HG03520 (cell line): ENCODE data around the gene MFN2.
A peak's percentile ranks its signal among the peaks of the same experiment; 100 is the strongest.

Experiments used
- ATAC-seq: cut with Tn5 transposase; IDR thresholded peaks from one replicate; pipeline ENCODE4 v1.9.1; 2021; ENCODE audit warnings: mild to moderate bottlenecking, moderate library complexity; ENCODE audit not compliant: unreplicated experiment

The MFN2 gene

DNA sequence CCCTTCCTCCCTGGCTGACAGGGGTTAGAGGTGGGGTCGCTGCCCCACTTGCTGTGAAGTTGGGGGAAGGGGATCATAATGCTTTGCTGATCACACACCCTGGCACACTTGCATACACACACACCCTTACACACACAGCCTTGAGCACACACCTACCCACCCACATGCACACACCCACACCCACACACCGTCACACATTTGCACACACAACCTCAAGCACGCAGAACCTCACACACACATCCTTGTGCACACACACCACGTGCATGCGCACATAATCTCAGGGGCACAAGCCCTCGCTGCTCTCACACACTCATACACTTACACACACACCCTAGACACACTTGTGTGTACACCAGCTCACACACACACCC lies 66.5 kb downstream of the MFN2 start:
- ATAC-seq: peak; percentile 3

DNA sequence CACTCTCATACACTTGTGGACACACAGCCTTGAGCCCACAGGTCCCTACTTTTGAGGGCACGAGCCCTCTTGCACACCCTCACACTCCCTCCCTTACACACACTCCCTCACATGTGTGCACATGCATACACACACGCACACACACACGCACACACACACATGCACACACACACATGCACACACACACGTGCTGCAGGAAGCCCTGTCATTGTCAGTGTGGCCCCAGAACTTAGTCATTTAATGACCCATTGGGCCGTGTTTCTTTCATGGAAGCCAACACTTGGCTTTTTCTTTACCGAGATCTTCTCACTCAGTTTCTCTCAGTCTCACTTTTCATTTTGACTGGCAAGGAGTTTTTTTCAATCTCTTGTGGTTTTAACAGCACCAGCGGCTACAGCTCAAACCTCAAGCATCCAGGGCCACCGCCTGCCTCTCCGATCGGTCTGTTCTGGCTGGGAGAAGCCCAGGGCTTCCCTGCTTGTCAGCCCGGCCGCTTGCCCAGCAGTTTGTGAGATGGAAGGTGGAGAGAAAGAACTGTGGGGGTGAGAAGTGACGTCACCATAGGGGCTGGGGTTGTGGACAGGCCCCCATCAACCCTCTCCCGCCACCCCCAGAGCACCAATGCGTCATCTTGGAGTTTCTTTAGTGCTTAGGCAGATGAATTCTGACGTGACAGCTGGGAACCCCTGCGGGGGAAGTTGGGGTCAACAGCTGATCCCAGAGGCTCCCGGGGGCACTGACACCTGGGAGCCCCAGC lies 67.1 kb downstream of the MFN2 start:
- peak; percentile 32 for ATAC-seq

DNA sequence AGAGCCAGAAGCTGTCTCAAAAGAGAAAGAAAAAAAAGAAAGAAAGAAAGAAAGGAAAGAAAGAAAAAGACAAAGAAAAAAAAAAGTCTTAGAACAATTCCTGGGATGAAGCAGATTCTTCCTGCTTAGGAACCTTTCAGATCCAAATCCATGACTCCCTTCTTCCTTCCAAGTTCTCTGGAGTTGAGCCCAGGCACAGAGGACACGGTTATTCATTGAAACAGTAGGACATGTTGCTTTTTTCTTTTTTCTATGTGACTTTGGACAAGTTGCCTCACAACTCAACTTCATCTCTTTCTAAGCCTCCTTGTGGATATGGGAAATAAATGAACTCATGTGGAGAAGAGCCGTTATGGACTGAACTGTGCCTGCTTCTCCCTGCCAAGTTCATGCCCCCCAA lies 68.1 kb downstream of the MFN2 start:
- ATAC-seq: no peak

DNA sequence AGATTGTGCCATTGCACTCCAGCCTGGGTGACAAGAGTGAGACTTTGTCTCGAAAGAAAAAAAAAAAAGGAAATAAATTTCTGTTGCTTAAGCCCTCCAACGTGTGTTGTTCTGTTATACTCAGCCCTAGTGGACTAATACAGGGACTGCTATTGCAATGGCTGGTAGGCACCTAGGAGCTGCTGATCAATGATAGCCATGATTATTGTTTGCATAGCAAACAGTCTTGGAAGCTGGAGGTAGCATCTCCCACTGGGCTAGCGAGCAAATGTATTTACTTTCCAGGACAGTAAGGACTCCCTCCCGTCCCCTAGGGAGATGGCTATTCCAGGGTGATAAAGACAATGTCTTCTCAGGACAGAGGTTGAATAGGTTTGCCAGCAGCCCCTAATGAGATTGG lies 69.4 kb downstream of the MFN2 start:
- no peak for ATAC-seq

DNA sequence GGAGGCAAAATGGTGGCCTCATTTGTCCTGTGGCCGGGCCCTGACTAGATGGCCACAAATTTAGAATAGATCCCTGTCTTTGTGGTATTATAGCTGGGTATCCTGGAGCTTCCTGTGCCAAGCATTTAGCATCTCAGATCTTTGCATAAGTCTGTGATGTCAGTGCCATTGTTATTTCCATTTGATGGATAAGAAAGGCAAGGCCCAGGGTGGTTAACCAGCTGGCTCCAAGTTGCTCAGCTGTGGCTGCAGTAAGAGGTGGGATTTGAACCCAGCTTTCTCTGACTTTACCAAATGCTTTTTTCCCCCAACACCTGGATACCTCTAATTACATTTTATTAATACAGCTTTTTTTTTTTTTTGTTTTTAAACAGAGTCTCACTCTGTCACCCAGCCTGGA lies 71.1 kb downstream of the MFN2 start:
- no peak for ATAC-seq

DNA sequence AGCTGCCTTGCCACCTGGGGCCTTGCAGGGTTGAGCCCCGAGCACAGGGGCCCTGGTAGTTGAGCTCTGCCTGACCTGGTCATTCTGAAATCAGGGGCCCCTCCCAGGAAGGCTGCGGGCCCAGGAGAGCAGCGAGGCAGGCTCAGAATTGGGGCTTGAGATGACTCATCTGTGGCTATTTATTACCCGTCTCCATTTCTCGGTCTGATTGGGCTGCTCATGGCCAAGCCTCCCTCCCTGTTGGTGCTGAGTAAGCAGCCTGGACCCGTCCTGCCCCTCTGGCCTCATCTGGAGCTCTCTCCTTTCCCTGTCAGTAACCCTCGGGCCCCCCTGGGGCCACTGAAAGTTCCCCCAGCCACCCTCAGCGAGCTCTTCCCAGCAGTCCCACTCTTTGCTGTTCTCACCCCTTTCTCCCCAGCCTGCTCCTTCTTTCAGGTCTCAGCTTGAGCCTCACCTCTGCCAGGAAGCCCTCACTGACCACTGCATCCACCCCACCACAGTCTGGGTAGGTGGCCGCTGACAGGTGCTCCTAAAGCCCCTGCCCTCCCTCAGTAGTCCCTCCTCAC lies 71.8 kb downstream of the MFN2 start:
- peak; percentile 75 for ATAC-seq

DNA sequence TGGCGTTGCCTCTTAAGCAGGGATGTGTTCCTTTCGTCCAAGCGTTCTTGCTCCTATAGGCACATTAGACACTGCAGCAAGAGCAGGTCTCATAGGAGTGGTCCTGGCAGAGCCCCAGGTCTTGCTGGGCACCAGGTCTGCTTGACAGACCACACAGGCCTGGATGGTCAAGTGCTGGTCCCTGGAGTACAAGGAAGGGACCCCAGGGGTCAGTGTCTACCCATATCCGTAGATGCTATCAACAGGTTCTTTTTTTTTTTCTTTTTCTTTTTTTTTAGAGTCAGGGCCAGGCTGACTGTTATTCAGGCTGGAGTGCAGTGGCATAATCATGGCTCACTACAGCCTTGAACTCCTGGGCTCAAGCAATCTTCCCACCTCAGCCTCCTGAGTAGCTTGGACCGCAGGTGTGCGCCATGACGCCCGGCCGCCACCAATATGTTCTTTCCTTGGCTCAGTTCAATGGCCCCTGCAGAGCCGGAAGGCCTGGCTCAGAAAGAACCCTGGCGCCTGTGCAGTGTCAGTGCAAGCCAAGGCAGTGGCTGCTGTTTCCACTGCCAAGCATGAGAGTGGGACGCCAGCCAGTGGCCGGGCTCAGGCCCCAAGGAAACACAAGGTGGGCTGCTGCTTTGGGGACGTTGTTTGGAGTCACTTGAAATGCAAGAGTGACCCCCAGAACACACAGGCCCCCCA lies 72.9 kb downstream of the MFN2 start:
- ATAC-seq: no peak

DNA sequence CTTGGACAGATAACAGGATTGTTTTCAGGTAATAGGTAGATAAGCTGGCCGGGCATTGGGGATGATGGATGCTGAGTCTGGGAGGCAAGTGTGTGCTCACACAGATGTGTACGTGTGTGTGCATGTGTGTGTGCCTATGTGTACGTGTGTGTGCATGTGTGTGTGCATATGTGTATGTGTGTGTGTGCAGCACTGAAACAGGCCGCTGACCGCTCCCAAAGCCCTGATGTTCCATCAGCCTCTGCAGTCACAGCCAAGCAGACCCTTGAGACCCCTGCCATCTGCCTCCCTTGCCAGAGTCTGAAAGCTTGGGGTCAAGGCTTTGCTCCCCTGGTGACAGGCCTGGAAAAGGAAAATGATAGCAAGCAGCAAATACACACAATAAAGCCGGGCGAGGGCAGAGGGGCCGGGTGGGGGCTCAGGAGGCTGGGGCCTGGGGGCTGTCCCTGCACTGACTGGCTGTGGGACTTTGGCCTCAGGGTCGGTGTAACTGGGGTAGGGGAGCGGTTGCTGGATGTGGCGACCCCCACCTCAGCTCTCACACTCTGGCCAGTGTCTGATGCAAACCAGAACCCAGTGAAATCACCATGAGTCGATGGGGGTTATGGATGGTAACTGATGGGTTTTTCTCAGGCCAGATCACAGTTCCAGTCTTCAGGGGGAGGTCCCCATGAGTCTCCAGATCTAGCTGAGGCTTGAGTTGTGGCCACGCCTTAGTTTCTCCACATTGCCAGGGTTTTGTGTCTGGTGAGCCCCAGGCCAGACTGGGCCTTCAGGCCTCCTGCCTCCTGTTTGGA lies 73.7 kb downstream of the MFN2 start:
- ATAC-seq: no peak

DNA sequence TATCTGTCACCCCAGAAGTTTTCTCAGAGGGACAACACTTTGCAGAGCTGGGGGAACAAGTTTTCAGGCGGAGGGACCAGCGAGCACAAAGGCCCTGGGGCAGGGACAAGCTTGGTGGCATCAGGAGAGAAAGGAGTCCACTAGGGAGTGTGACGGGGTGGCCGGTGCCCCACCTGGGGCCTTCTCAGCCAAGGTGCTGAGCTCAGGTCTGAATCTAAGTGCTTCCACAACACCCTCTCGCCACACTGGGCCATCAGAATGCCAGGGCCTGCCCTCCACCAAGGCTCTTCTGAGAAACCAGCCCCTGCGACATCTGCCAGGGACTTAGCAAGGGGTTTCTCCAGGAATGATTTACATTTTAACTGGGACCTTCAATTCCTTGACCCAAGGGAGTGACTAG lies 75.0 kb downstream of the MFN2 start:
- no peak for ATAC-seq

DNA sequence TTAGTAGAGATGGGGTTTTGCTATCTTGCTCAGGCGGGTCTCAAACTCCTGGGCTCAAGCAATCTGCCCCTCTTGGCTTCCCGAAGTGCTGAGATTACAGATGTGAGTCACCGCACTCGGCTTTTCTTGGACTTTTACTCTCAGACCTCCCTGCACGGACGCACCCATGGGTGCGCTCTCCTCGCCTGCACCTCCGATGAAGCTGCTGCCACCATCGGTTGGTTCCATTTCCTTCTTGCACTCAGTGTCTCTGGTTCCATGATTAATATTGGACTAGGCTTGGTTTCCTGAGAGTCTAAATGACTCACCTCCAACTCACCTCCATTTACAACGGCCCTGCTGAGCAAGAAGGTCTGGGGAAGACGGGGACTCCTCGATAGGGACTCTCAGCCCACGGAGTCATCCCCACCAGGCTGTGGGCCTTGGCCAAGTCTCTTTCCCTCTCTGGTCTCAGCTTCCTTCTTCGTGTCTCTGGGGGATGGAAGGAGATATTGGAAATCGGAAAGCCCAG lies 76.1 kb downstream of the MFN2 start:
- ATAC-seq: no peak

DNA sequence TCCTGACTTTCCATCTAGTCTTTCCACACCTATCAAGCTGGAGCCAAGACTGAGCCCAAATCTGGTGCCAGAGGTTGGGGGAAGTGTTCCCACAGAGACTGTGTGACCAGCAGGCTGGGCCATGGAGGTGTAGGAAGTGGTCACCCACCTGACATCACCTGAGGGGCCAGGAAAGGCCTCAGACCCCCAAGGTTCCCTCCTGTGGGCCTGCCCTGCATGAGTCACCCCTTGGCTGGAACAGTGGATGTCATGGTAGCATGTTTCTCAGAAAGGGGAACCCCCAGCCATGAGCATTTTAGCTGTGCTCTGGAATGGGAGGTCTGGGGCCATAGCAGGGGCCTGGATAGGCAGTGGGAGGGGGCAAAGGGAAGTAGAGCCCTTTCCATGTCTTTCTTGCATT lies 77.1 kb downstream of the MFN2 start:
- ATAC-seq: no peak

DNA sequence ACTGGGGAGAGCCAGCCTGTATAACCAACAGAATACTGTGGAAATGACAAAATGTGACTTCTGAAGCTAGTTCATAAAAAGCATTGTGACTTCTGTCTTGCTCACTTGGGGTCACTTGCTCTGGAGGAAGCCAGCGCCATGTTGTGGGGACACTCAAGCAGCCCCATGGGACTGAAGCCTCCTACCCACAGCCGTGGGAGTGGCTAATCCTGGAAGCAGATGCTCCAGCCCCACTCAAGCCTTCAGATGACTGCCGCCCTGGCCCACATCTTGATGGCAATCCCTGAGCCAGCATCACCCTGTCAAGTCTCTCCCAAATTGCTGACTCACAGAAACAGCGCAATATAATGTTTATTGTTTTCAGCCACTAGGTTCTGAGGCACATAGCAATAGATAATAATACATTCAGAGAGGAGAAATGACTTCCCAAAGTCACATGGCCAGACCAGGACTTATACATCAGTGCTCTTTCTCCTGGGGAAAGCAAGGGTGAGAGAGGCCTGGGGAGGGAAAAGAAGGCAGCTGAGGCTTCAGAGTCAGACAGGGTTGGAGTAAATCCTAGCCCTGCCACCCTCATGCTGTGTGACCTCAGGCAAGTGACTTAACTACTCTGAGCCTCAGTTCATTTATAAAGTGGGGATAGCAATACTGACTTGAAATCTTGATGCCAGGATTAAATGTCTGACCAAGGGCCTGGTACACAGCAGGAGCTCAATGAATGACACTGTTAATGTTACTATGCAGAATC lies 77.9 kb downstream of the MFN2 start:
- no peak for ATAC-seq

DNA sequence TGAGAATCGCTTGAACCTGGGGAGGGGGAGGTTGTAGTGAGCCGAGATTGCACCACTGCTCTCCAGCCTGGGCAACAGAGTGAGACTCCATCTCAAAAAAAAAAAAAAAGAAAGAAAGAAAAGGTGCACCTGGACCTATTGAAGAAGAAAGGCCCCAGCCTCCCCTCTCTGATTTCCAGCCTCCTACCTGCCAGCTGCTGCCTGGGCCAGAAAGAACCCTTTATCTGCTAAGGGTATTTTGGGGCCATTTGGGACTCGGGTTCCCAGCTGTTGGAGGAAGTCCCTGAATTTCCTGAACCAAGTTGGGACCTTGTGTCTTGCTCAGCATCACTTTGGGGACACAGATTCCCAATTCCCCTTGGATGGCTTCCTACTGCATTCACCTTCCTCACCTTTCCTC lies 79.0 kb downstream of the MFN2 start:
- no peak for ATAC-seq

DNA sequence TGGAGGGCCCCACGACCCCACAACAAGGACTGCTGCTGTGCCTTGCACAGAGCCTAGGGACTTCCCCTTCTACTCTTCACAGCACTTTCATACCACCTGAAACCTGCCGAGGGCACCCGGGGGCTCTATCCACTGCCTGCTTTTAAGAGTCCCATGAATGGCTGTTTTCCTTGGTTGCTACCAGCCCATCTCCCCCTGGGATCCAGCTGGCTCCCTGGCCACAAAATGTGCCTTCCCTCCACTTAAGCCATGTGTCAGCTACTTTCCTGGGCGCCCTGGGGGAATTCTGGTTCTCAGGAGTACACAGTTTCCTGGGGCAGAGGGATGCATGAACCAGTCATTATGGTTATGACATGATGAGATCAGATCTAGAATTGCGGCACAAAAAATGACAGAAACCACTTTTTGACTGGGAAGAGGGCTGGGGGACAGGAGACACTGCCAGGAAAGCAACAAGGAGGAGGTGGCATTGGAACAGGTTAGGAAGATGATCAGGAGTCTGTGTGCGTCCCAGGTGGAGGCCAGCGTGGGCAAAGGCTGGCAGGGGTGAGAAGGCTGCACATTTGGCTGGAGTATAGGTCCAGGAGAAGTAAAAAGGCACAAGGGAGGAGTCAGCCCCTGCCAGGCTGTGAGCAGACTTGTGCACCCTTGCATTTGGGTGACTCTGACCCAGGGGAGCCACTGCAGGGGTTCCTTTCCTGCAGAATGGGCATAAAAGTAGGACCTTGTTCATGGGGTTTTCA lies 79.6 kb downstream of the MFN2 start:
- ATAC-seq: no peak

DNA sequence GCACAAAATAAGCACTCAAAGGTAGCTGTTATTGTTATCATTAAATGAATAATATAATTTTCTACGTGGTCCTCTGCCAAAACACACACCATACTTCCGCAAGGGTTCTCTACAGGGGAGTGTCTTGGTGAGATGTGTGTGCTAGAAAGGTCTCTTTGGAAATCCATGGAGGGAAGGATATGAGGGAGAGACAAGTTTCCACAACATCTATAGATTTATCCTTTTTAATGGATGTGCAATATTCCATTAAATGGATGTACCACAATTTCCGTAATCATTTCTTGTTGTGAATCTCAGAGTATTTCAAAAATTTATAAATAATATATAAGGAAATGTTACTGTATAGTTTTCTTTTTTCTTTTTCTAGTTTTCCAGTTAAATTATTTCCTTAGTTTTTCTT lies 80.3 kb downstream of the MFN2 start:
- no peak for ATAC-seq
